HL-60 (cell line): ENCODE measurements around the gene TUNAR.

Experiments used
- DNase-seq, 2 experiments: peaks; one replicate each; pipeline ENCODE4 v3.0.0-alpha.2; 2010 to 2020; ENCODE audit warnings: low read depth in 1 of 2, low spot score in 1 of 2
- H3K27ac ChIP-seq: fragments of 250-450 bp; sonication (Bioruptor Pico); replicated peaks from 2 replicates; pipeline ENCODE4 v1.5.1; 2020; ENCODE audit warnings: mild to moderate bottlenecking, moderate library complexity
- H3K27me3 ChIP-seq: fragments of 250-450 bp; sonication (Bioruptor Pico); 2 replicates; pipeline ENCODE4 v1.5.1; 2021; ENCODE audit warnings: mild to moderate bottlenecking, moderate library complexity; ENCODE audit not compliant: insufficient read depth, poor library complexity, severe bottlenecking
- H3K4me3 ChIP-seq: replicated peaks from 2 replicates; pipeline ENCODE4 v1.5.1; 2011; ENCODE audit warnings: mild to moderate bottlenecking, control low read depth, low read length; ENCODE audit not compliant: insufficient read depth
- GABPA ChIP-seq: IDR thresholded peaks from 2 replicates; pipeline ENCODE4 v1.6.1; 2012; ENCODE audit warnings: low read depth
- POLR2AphosphoS5 ChIP-seq: IDR thresholded peaks from 2 replicates; pipeline ENCODE4 v1.6.1; 2012; ENCODE audit warnings: low read depth
- SPI1 ChIP-seq: IDR thresholded peaks from 2 replicates; pipeline ENCODE4 v1.6.1; 2012; ENCODE audit warnings: low read depth, mild to moderate bottlenecking, borderline replicate concordance
- TF ChIP-seq, protein P1 (sequence below): IDR thresholded peaks from 2 replicates; pipeline ENCODE4 v1.6.1; 2012; ENCODE audit warnings: low read depth; ENCODE audit not compliant: insufficient replicate concordance
- TF ChIP-seq, protein P2 (sequence below): IDR thresholded peaks from one replicate; pipeline ENCODE4 v1.5.1; 2011; ENCODE audit warnings: low read length, control low read depth, inconsistent platforms; ENCODE audit not compliant: insufficient read depth

The TUNAR gene

DNA sequence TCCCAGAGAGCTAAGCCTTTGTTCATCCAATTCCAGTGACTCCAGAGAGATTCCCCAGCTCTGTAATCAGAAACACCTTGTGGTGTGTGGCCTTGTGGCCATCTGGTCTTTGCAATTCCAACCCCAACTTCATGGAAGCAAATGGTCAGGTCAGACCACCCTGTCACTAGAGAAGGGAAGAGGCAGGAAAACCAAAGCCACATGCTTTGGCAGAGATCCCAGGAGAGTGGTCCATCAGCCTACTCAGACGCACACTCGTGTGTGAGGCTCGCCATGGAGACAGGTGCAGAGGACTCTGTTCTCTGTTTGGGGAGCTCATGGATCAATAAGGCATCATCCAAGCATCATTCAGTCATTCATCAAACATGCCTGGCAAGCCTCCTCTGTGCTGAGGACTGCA is 46.2 kb upstream of the TUNAR start:
- H3K27ac ChIP-seq: no peak overlapping the region
- no peak for DNase-seq
- TF ChIP-seq GABPA (no peak), SPI1 (no peak), POLR2AphosphoS5 (no peak)
- TF ChIP-seq, protein P1, sequence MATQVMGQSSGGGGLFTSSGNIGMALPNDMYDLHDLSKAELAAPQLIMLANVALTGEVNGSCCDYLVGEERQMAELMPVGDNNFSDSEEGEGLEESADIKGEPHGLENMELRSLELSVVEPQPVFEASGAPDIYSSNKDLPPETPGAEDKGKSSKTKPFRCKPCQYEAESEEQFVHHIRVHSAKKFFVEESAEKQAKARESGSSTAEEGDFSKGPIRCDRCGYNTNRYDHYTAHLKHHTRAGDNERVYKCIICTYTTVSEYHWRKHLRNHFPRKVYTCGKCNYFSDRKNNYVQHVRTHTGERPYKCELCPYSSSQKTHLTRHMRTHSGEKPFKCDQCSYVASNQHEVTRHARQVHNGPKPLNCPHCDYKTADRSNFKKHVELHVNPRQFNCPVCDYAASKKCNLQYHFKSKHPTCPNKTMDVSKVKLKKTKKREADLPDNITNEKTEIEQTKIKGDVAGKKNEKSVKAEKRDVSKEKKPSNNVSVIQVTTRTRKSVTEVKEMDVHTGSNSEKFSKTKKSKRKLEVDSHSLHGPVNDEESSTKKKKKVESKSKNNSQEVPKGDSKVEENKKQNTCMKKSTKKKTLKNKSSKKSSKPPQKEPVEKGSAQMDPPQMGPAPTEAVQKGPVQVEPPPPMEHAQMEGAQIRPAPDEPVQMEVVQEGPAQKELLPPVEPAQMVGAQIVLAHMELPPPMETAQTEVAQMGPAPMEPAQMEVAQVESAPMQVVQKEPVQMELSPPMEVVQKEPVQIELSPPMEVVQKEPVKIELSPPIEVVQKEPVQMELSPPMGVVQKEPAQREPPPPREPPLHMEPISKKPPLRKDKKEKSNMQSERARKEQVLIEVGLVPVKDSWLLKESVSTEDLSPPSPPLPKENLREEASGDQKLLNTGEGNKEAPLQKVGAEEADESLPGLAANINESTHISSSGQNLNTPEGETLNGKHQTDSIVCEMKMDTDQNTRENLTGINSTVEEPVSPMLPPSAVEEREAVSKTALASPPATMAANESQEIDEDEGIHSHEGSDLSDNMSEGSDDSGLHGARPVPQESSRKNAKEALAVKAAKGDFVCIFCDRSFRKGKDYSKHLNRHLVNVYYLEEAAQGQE: no peak
- TF ChIP-seq, protein P2, sequence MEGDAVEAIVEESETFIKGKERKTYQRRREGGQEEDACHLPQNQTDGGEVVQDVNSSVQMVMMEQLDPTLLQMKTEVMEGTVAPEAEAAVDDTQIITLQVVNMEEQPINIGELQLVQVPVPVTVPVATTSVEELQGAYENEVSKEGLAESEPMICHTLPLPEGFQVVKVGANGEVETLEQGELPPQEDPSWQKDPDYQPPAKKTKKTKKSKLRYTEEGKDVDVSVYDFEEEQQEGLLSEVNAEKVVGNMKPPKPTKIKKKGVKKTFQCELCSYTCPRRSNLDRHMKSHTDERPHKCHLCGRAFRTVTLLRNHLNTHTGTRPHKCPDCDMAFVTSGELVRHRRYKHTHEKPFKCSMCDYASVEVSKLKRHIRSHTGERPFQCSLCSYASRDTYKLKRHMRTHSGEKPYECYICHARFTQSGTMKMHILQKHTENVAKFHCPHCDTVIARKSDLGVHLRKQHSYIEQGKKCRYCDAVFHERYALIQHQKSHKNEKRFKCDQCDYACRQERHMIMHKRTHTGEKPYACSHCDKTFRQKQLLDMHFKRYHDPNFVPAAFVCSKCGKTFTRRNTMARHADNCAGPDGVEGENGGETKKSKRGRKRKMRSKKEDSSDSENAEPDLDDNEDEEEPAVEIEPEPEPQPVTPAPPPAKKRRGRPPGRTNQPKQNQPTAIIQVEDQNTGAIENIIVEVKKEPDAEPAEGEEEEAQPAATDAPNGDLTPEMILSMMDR: no peak
- H3K4me3 ChIP-seq: no peak overlapping the region
- peaks cover 3% of the 10 kb centered on the region for H3K27me3 ChIP-seq

DNA sequence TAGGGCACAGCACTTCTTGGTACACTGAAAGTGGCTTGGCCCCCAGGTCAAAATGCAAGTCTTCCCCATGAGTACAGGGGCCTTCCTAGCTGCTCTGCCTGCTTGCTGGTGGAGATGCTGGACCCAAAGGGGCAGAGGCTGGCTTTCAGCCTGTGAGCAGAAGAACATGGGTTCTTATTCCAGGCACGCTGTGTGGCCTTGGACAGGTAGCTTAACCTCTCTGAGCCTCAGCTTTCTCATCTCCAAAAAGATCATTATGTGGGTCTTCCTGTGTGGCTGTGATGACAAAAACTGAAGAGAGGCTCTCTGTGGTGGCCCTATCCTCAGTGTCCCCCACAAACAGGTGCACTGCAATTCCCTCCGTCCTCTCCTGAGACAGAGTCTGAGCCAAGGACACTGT is 45.6 kb upstream of the TUNAR start:
- Histone ChIP-seq H3K27ac (no peak overlapping the region), H3K27me3 (peaks cover 2% of the 10 kb centered on the region), H3K4me3 (no peak overlapping the region)
- TF ChIP-seq GABPA (no peak), POLR2AphosphoS5 (no peak), SPI1 (no peak)
- TF ChIP-seq, protein P1: no peak
- TF ChIP-seq, protein P2: no peak
- no peak for DNase-seq

DNA sequence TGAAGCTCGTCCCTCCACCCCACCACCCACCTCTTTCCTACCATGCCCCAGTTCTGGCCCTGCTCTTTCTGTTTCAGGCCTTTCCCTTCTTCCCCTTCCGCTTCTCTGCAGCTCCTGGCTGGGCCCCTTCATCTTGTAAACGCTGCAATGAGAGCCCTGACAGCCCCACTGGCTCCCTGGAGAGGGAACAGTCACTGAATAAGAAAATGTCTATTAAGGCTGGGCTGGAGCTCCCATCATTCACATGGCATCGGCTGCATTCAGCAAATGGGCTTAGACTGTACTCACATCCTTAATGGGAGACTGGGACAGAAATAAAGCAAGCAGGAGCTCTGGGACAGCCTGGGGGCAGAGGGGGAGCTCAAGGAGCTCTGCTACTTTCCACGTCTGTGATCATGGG is 45.2 kb upstream of the TUNAR start:
- H3K4me3 ChIP-seq: no peak overlapping the region
- H3K27me3 ChIP-seq: peaks cover 2% of the 10 kb centered on the region
- TF ChIP-seq, protein P1: no peak
- TF ChIP-seq GABPA: no peak
- TF ChIP-seq POLR2AphosphoS5: no peak
- no peak for TF ChIP-seq SPI1
- TF ChIP-seq, protein P2: no peak
- no peak overlapping the region for H3K27ac ChIP-seq
- DNase-seq: no peak
